CD14-positive monocyte (primary cell): ENCODE results near the gene CHRM5. TPM values are rescaled to one million over a fixed set of nuclear protein-coding genes. Genes with fewer than 3 reads are reported as not detected.
A peak's percentile ranks its signal among the peaks of the same experiment; 100 is the strongest.

Experiments used
- DNase-seq, 3 donors: peaks; one replicate each; pipeline ENCODE4 v3.0.0-alpha.2; 2011 to 2022
- H2AFZ ChIP-seq: 2 replicates; pipeline ENCODE4 v1.6.0; 2012; ENCODE audit warnings: mild to moderate bottlenecking, low read depth, low read length, inconsistent platforms; ENCODE audit not compliant: insufficient read depth, poor library complexity, severe bottlenecking
- H3K27ac ChIP-seq, 2 donors: 1 replicate in 1 of 2; 2 replicates in 1 of 2; pipeline ENCODE4 v1.5.1; 2012 to 2013; ENCODE audit warnings: low read length in 2 of 2, control low read depth in 1 of 2, inconsistent platforms in 1 of 2, low read depth in 1 of 2, mild to moderate bottlenecking in 1 of 2
- H3K27me3 ChIP-seq, 2 donors: one replicate each; pipeline versions ENCODE4 v1.6.0 to v1.6.1; 2011 to 2013; ENCODE audit warnings: low read length in 2 of 2; ENCODE audit not compliant: control insufficient read depth in 2 of 2, insufficient read depth in 2 of 2
- H3K36me3 ChIP-seq, 2 donors: replicated peaks in 1 of 2; 1 replicate in 1 of 2; 2 replicates in 1 of 2; pipeline versions ENCODE4 v1.5.1 to v1.6.1; 2012 to 2013; ENCODE audit warnings: low read length in 2 of 2, control low read depth in 1 of 2, inconsistent platforms in 1 of 2, mild to moderate bottlenecking in 1 of 2; ENCODE audit not compliant: insufficient read depth in 2 of 2, control insufficient read depth in 1 of 2
- H3K4me1 ChIP-seq, 2 donors: 1 replicate in 1 of 2; 2 replicates in 1 of 2; pipeline versions ENCODE4 v1.5.1 to v1.6.1; 2012 to 2013; ENCODE audit warnings: low read length in 2 of 2, control low read depth in 1 of 2, inconsistent platforms in 1 of 2, mild to moderate bottlenecking in 1 of 2, moderate library complexity in 1 of 2; ENCODE audit not compliant: insufficient read depth in 2 of 2, control insufficient read depth in 1 of 2
- H3K4me2 ChIP-seq: replicated peaks from 2 replicates; pipeline ENCODE3; 2012; ENCODE audit warnings: low read length, moderate library complexity, mild to moderate bottlenecking; ENCODE audit not compliant: poor library complexity, severe bottlenecking; ENCODE audit errors: extremely low read depth
- H3K4me3 ChIP-seq, 3 experiments: fragments of 200-600 bp in 1 of 3; sonication (generic) in 1 of 3; replicated peaks in 1 of 3; 1 replicate in 2 of 3; 2 replicates in 1 of 3; pipeline ENCODE4 v1.5.1; 2011 to 2013; ENCODE audit warnings: low read length in 3 of 3, mild to moderate bottlenecking in 3 of 3, control low read depth in 2 of 3, low read depth in 2 of 3, inconsistent platforms in 1 of 3, moderate library complexity in 1 of 3
- H3K79me2 ChIP-seq: 2 replicates; pipeline ENCODE4 v1.6.0; 2012; ENCODE audit warnings: mild to moderate bottlenecking, control low read depth, inconsistent platforms, low read length, moderate library complexity; ENCODE audit not compliant: insufficient read depth
- H3K9ac ChIP-seq: 2 replicates; pipeline ENCODE4 v1.6.0; 2017; ENCODE audit warnings: low read length, mild to moderate bottlenecking; ENCODE audit not compliant: insufficient read depth, poor library complexity, severe bottlenecking
- H3K9me3 ChIP-seq, 2 donors: replicated peaks in 1 of 2; 1 replicate in 1 of 2; 2 replicates in 1 of 2; pipeline versions ENCODE4 v1.5.1 to v1.6.1; 2012 to 2013; ENCODE audit warnings: low read length in 2 of 2, control low read depth in 1 of 2; ENCODE audit not compliant: control insufficient read depth in 1 of 2, insufficient read depth in 1 of 2
- H4K20me1 ChIP-seq: 2 replicates; pipeline ENCODE4 v1.6.0; 2012; ENCODE audit warnings: mild to moderate bottlenecking, low read length, control low read depth, moderate library complexity; ENCODE audit not compliant: insufficient read depth
- H3K27ac Mint-ChIP-seq, 7 donors: one replicate each; pipeline ENCODE4 v1.8.0; 2020; ENCODE audit warnings: mild to moderate bottlenecking in 7 of 7, mixed read lengths in 7 of 7, moderate library complexity in 6 of 7, inconsistent platforms in 2 of 7
- H3K27me3 Mint-ChIP-seq, 3 donors: one replicate each; pipeline ENCODE4 v1.8.0; 2021 to 2022; ENCODE audit warnings: low read depth in 3 of 3, mild to moderate bottlenecking in 3 of 3, mixed read lengths in 3 of 3, moderate library complexity in 3 of 3, inconsistent platforms in 1 of 3
- H3K36me3 Mint-ChIP-seq, 2 donors: one replicate each; pipeline ENCODE4 v1.8.0; 2020; ENCODE audit warnings: mixed read lengths in 2 of 2, inconsistent platforms in 1 of 2, mild to moderate bottlenecking in 1 of 2
- H3K4me1 Mint-ChIP-seq: one replicate; pipeline ENCODE4 v1.8.0; 2020; ENCODE audit warnings: mild to moderate bottlenecking, mixed read lengths
- H3K4me3 Mint-ChIP-seq, 2 donors: one replicate each; pipeline ENCODE4 v1.8.0; 2020; ENCODE audit warnings: mild to moderate bottlenecking in 2 of 2, mixed read lengths in 2 of 2, moderate library complexity in 1 of 2
- H3K9me3 Mint-ChIP-seq, 7 donors: one replicate each; pipeline ENCODE4 v1.8.0; 2020 to 2022; ENCODE audit warnings: mixed read lengths in 7 of 7, mild to moderate bottlenecking in 6 of 7, moderate library complexity in 6 of 7, inconsistent platforms in 2 of 7
- WGBS: methylation state at CpG from one replicate; pipeline ENCODE4 v1.1.5; 2013; ENCODE audit warnings: missing lambda C conversion rate; ENCODE audit not compliant: insufficient coverage; 5-methylcytosine and 5-hydroxymethylcytosine counted together
- intact Hi-C, 2 donors: fragments of 100-400 bp; cut with micrococcal nuclease; formaldehyde crosslinking; loops; one replicate each; pipeline versions ENCODE4 v1.15.0 to v1.15.1; 2023
- polyA plus RNA-seq, 3 donors: library from polyadenylated mRNA; depleted of rRNA in 1 of 3; unstranded in 2 of 3; stranded (reverse) in 1 of 3; fragments of 300-500 nt in 2 of 3; fragments of >200 nt in 1 of 3; fragmentation: Illumina TruSeq in 2 of 3; gene quantifications; 1 replicate in 2 of 3; 2 replicates in 1 of 3; pipeline ENCODE4 v1.2.3, GENCODE V29; 2012 to 2021
- TF ChIP-seq, protein P1 (sequence below): fragments of 200-600 bp; IDR thresholded peaks from one replicate; pipeline ENCODE4 v1.8.0; 2022; ENCODE audit warnings: antibody characterized with exemption, mild to moderate bottlenecking

The CHRM5 gene
- polyA plus RNA-seq, 3 donors = not detected

DNA sequence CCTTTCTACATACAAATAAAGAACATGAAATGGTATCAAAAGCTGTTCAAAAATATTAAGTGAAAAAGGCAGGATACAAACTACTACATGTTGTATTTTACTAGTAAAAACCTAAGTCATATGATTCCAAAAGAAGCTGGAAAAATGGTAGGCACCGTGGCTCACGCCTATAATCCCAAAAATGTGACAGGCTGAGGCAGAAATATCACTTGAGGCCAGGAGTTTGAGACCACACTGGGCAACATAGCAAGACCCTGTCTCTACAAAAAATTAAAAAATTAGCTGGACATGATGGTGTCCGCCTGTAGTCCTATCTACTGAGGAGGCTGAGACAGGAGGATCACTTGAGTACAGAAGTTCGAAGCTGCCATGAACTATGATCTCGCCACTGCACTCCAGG lies 131.6 kb downstream of the CHRM5 start:
- H3K27ac Mint-ChIP-seq = peak overlapping the region in 1 of 7 donors; percentile 15
- intact Hi-C loops = loop anchor here (5.0 to 10.0 kb wide), 4 partner anchors 112 to 885 kb away; partner anchors contain the start of genes KATNBL1 (in 2 of the 2), EMC4 (in 1 of the 2), SLC12A6 (in 1 of the 2) and ZNF770 (in 1 of the 2)
- no peaks in the 10 kb centered on the region for H3K27me3 Mint-ChIP-seq
- Histone ChIP-seq H3K4me2 (no peak overlapping the region), H3K9me3 (no peaks in the 10 kb centered on the region), H4K20me1 (no peaks in the 10 kb centered on the region), H3K4me3 (no peak overlapping the region), H3K4me1 (peaks cover 23 to 28% of the 10 kb centered on the region in 2 donors), H3K36me3 (peaks cover 4 to 17% of the 10 kb centered on the region in 2 donors), H3K9ac (no peak overlapping the region), H2AFZ (no peak overlapping the region), H3K27ac (no peak overlapping the region), H3K79me2 (peaks cover 64% of the 10 kb centered on the region), H3K27me3 (no peaks in the 10 kb centered on the region)
- peaks cover 2 to 11% (median 9%) of the 10 kb centered on the region in 7 donors for H3K9me3 Mint-ChIP-seq
- H3K4me1 Mint-ChIP-seq = peaks cover 20% of the 10 kb centered on the region
- H3K4me3 Mint-ChIP-seq = no peak overlapping the region
- H3K36me3 Mint-ChIP-seq = peaks cover 18 to 24% of the 10 kb centered on the region in 2 donors
- DNase-seq = no peak
- TF ChIP-seq, protein P1, sequence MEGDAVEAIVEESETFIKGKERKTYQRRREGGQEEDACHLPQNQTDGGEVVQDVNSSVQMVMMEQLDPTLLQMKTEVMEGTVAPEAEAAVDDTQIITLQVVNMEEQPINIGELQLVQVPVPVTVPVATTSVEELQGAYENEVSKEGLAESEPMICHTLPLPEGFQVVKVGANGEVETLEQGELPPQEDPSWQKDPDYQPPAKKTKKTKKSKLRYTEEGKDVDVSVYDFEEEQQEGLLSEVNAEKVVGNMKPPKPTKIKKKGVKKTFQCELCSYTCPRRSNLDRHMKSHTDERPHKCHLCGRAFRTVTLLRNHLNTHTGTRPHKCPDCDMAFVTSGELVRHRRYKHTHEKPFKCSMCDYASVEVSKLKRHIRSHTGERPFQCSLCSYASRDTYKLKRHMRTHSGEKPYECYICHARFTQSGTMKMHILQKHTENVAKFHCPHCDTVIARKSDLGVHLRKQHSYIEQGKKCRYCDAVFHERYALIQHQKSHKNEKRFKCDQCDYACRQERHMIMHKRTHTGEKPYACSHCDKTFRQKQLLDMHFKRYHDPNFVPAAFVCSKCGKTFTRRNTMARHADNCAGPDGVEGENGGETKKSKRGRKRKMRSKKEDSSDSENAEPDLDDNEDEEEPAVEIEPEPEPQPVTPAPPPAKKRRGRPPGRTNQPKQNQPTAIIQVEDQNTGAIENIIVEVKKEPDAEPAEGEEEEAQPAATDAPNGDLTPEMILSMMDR = no peak
- no CpG with 5 or more reads among the region's 5 CpGs for WGBS

GRCh38 chr15:34101366-34102174 lies 133.3 kb downstream of the CHRM5 start, which contains the start of the genes EMC7 and PGBD4:
Gene EMC7, minus strand, starts transcription at chr15:34101862. Its CDS starts 23 bp downstream, at chr15:34101839.
Gene PGBD4, plus strand, starts transcription at chr15:34102083. Its CDS starts 449 bp downstream, at chr15:34102532.
- Mint-ChIP-seq H3K4me3 (peak within 1 kb of the TSS; percentile 98 to 99), H3K27me3 (no peaks in the 10 kb centered on the region), H3K4me1 (peaks cover 20% of the 10 kb centered on the region), H3K36me3 (peaks cover 10 to 14% of the 10 kb centered on the region in 2 donors), H3K27ac (peak within 1 kb of the TSS; percentile 98 to 100 (median 99)), H3K9me3 (peaks cover 2 to 15% (median 9%) of the 10 kb centered on the region in 7 donors)
- Histone ChIP-seq H3K4me3 (peak within 1 kb of the TSS; percentile 87 to 98 (median 97)), H3K27me3 (no peaks in the 10 kb centered on the region), H3K9ac (peak within 1 kb of the TSS; percentile 91), H3K4me1 (peaks cover 23 to 28% of the 10 kb centered on the region in 2 donors), H3K9me3 (no peaks in the 10 kb centered on the region), H4K20me1 (no peaks in the 10 kb centered on the region), H3K4me2 (peak within 1 kb of the TSS; percentile 88), H3K36me3 (peaks cover 0 to 4% of the 10 kb centered on the region in 2 donors), H2AFZ (peak within 1 kb of the TSS; percentile 89), H3K79me2 (peaks cover 51% of the 10 kb centered on the region), H3K27ac (peak within 1 kb of the TSS; percentile 91 to 96)
- TF ChIP-seq, protein P1 = no peak
- WGBS = 0% methylated on average over 45 of the region's 48 CpGs
- DNase-seq = peak; percentile 99 to 100 (median 99)
- intact Hi-C loops = loop anchor here (1.0 to 10.0 kb wide), 5 partner anchors 111 to 883 kb away; partner anchors contain the start of genes KATNBL1 (in 2 of the 2), EMC4 (in 1 of the 2), SLC12A6 (in 1 of the 2) and ZNF770 (in 1 of the 2)
